ENCODE measurements around the gene KIF16B.
"Not testable (repeated sequence)": the region's sequence is repeated elsewhere in the genome, so short reads cannot be mapped to it uniquely, and the experiment has no call there.

Gene KIF16B

GRCh38 chr20:16283307-16283706 is 289.9 kb downstream of the KIF16B start:
- no peak for DNase-seq

- no peak for DNase-seq
These were observed 293.0 kb downstream of the KIF16B start for GRCh38 chr20:16280219-16280618.

GRCh38 chr20:16279320-16279719 is 293.9 kb downstream of the KIF16B start:
- DNase-seq = no peak

- DNase-seq = no peak
These were observed 299.3 kb downstream of the KIF16B start for GRCh38 chr20:16273812-16274555.

- no peak for DNase-seq
These were observed 300.4 kb downstream of the KIF16B start for GRCh38 chr20:16272780-16273360.

- DNase-seq = no peak
These were observed 301.8 kb downstream of the KIF16B start for GRCh38 chr20:16271450-16271849.

- no peak for DNase-seq
These were observed 302.3 kb downstream of the KIF16B start for GRCh38 chr20:16270989-16271388.

GRCh38 chr20:16270314-16270931 is 302.8 kb downstream of the KIF16B start:
- no peak for DNase-seq

GRCh38 chr20:16267526-16267925 is 305.7 kb downstream of the KIF16B start:
- DNase-seq = no peak

GRCh38 chr20:16265334-16265733 is 307.9 kb downstream of the KIF16B start:
- DNase-seq = no peak

GRCh38 chr20:16263582-16263981 is 309.7 kb downstream of the KIF16B start:
- DNase-seq = no peak

GRCh38 chr20:16262594-16262993 is 310.7 kb downstream of the KIF16B start:
- DNase-seq = no peak

GRCh38 chr20:16261733-16262273 is 311.4 kb downstream of the KIF16B start:
- DNase-seq = peak; percentile 64

GRCh38 chr20:16260911-16261310 is 312.3 kb downstream of the KIF16B start:
- no peak for DNase-seq

- DNase-seq = not testable (repeated sequence)
These were observed 313.1 kb downstream of the KIF16B start for GRCh38 chr20:16260133-16260532.

GRCh38 chr20:16258766-16259165 is 314.5 kb downstream of the KIF16B start:
- DNase-seq = no peak

- no peak for DNase-seq
These were observed 315.3 kb downstream of the KIF16B start for GRCh38 chr20:16257813-16258430.

- no peak for DNase-seq
These were observed 316.2 kb downstream of the KIF16B start for GRCh38 chr20:16257021-16257420.

GRCh38 chr20:16246870-16247269 is 326.4 kb downstream of the KIF16B start:
- DNase-seq = no peak

- no peak for DNase-seq
These were observed 327.0 kb downstream of the KIF16B start for GRCh38 chr20:16246291-16246690.

- no peak for DNase-seq
These were observed 327.4 kb downstream of the KIF16B start for GRCh38 chr20:16245879-16246278.

- no peak for DNase-seq
These were observed 328.4 kb downstream of the KIF16B start for GRCh38 chr20:16244892-16245291.

- peak; percentile 55 for DNase-seq
These were observed 329.8 kb downstream of the KIF16B start for GRCh38 chr20:16243470-16243869.

GRCh38 chr20:16241911-16242310 is 331.3 kb downstream of the KIF16B start:
- peak; percentile 9 for DNase-seq

All from hematopoietic multipotent progenitor cell treated with erythropoietin and hydrocortisone succinate and interleukin-3 and kit ligand, for 4 days (in vitro differentiated cells).